AG10803 (cell line): ENCODE data around the gene TIAM1.

ENCODE experiments used
- DNase-seq: peaks from one replicate; pipeline ENCODE4 v3.0.0; 2010; ENCODE audit warnings: low read depth
- H3K4me3 ChIP-seq: 2 replicates; pipeline ENCODE4 v1.5.1; 2011; ENCODE audit warnings: mild to moderate bottlenecking, low read length, control low read depth
- TF ChIP-seq, protein P1 (sequence below): conservative IDR thresholded peaks from 2 replicates; pipeline ENCODE4 v1.5.1; 2011; ENCODE audit warnings: mild to moderate bottlenecking, low read length, control low read depth, inconsistent platforms

The TIAM1 gene

DNA sequence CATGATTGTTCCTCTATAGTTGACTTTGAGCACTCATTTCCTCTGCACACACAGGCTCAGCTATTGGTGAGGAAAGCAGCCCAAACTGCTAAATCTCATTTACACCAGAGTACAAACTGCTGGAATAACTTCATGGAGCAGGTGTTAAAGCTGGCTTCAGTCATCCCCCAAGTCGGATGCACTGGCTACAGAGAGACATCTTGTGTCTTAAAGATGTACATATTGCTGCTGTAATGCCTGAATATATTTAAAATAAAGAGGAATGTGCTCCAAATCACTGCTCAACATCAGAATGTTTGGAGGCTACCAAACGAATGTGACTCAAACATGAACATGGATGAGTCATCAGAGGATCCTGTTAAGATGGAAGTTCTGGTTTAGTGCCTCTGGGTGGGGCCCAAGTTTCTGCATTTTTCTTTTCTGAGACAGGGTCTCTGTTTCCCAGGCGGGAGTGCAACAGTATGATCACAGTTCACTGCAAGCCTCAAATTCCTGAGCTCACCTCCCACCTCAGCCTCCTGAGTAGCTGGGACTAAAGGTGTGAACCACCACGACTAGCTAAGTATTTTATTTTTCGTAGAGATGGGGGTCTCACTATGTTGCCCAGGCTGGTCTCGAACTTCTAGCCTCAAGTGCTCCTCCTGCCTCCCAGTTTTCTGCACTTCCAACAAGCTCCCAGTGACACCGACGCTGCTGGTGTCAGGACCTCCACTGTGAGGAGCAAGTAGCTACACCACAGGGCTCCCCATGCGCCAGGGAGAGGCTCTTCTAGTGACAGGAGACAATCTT lies 226.7 kb downstream of the TIAM1 start:
- peak; percentile 68 for DNase-seq
- no peak overlapping the region for H3K4me3 ChIP-seq
- TF ChIP-seq, protein P1, sequence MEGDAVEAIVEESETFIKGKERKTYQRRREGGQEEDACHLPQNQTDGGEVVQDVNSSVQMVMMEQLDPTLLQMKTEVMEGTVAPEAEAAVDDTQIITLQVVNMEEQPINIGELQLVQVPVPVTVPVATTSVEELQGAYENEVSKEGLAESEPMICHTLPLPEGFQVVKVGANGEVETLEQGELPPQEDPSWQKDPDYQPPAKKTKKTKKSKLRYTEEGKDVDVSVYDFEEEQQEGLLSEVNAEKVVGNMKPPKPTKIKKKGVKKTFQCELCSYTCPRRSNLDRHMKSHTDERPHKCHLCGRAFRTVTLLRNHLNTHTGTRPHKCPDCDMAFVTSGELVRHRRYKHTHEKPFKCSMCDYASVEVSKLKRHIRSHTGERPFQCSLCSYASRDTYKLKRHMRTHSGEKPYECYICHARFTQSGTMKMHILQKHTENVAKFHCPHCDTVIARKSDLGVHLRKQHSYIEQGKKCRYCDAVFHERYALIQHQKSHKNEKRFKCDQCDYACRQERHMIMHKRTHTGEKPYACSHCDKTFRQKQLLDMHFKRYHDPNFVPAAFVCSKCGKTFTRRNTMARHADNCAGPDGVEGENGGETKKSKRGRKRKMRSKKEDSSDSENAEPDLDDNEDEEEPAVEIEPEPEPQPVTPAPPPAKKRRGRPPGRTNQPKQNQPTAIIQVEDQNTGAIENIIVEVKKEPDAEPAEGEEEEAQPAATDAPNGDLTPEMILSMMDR = peak; percentile 13; the same call in 1 of the 2 replicates

- no peak for DNase-seq
- no peak overlapping the region for H3K4me3 ChIP-seq
- TF ChIP-seq, protein P1 = no peak
These were observed 228.8 kb downstream of the TIAM1 start for GRCh38 chr21:31115249-31115648.

DNA sequence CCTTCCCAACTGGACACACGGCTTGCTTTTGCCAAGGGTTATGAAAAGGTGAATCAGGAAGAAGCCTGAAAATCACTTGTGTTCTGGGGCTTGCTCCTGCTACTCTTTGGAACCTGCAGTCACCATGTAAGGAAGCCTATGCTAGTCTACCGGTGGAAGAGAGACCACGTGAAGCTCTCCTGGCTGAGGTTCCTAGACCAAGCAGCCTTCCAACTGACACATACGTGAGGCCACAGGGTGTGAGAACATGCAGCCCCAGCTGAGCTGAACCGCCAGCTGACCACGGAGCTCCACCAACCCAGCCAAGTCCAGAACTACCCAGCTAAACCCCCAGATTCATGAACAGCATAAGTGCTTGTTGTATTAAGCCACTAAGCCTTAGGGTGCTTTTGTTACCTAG lies 233.0 kb downstream of the TIAM1 start:
- TF ChIP-seq, protein P1 = no peak
- DNase-seq = no peak
- H3K4me3 ChIP-seq = no peak overlapping the region

DNA sequence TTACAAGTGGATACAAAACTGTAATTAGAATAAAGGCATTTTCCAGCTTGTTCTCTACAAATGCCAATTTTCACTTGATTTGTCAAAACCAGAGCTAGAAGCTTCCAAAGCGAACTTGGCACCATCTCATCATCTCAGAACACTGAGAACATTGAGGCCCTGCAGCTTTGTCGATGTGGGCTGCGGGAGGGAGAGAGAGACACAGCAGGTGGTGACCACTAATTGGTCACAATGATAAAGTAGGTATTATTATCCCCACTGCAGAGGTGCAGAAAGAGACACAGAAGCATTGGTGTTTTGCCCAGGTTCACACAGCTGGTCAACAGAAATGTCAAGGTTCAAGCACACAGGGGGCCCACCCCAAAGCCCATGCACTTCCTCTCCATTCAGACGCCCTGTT lies 233.6 kb downstream of the TIAM1 start:
- TF ChIP-seq, protein P1 = no peak
- H3K4me3 ChIP-seq = no peak overlapping the region
- DNase-seq = no peak

DNA sequence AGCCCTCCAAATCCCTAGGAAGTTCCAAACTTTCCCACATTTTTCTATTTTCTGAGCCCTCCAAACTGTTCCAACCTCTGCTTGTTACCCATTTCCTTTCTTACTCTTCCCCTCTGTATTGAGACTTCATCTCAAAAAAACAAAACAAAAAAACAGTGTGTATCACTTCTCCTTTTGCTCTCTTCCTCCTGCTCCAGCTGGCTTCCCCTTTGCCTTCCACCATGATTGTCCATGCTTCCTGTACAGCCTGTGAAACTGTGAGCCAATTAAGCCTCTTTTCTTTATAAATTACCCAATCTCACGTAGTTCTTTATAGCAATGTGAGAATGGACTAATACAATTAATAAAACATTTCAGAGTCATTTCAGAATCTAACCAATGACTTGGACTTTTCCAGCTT lies 236.2 kb downstream of the TIAM1 start:
- no peak for DNase-seq
- TF ChIP-seq, protein P1 = no peak
- no peak overlapping the region for H3K4me3 ChIP-seq

DNA sequence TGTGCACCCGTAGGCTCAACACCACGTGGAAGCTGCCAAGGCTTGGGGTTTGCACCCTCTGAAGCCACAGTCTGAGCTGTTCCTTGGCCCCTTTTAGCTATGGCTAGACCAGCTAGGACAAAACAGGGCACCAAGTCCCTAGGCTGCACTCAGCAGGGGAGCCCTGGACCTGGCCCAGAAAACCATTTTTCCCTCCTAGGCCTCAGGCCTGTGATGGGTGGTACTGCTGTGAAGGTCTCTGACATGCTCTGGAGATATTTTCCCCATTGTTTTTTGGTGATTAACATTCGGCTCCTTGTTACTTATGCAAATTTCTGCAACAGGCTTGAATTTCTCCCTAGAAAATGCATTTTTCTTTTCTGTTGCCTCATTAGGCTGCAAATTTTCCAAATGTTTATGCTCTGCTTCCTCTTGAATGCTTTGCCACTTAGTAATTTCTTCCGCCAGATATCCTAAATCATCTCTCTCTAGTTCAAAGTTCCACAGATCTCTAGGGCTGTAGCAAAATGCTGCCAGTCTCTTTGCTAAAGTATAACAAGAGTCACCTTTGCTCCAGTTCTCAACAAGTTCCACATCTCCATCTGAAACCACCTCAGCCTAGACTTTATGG lies 236.8 kb downstream of the TIAM1 start:
- no peak overlapping the region for H3K4me3 ChIP-seq
- TF ChIP-seq, protein P1 = no peak
- no peak for DNase-seq
